ENCODE measurements around the gene MRM2.
A peak's percentile ranks its signal among the peaks of the same experiment; 100 is the strongest.

The MRM2 gene

DNA sequence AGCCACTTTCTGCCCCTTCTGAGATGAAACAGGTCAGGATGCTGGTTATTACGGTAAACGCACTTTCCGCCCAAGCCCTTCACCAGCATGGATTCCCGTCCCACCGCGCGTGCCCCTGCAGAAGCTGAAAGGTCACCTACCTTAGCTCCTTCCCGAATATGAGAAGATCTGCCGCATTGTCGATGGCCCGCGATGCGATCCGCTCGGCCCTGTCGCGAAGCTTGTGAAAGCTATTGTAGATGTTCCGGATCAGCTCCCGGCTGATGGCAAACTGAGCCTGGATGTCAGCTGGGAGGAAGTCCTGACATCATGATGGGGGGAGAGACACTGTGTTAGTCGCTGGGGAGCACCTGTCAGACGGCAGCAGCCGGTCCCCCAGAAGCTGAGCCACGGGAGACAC lies 22.2 kb upstream of the MRM2 start:
- no peak for DNase-seq

DNA sequence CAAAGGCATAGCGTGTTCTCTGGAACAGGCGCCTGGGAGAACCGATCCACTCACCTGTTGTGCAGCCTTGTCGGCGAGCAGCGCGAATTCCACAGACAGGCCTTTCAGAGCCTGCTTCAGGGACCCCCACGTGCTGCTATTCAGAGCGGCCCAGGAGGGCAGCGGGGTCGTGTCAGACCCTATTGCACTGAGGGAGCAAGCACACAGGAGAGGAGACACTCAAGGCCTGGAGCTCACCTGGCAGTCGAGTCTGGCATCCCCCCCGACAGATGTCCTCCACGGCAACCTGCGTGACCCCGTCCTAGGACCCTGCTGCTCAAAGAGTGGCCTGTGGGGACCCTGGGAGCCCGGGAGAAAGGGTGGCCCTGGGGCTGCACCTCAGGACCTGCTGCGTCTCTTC lies 21.2 kb upstream of the MRM2 start:
- DNase-seq, result no peak

DNA sequence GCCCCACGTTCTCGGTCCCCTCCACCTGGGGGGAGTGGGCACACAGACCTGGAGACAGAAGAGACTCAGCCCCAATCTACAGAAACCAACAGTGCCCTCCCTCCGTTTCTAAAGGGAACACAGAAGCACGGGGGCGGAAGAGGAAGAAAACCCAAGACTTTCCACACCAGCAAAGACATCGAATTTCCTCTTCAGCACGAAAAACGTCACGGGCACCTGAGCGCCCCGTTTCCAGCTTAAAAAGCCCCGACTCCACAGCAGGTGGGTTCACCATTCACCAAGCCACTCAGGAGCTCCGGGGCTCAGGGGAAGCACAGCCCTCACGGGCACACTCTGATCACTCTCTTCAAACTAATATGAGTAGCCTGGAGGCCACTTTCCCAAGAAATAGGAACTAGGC lies 19.6 kb upstream of the MRM2 start:
- no peak for DNase-seq

DNA sequence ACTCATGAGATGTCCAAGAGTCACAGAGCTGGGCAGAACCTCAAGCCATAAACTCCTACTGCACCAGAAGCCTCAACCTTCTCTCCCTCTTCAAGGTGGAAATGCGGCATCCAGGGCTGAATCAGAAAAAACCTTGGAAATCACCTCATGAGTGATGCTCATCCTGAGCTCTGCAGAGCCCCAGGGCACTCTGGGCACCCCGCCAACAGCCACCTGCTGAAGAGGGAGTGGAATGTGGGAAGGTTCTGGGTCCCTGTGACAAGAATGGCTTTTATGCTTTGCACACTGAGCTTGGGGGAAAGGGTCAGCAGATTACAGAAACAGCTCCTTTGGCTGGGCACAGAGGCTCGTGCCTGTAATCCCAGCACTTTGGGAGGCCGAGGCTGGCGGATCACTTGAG lies 18.8 kb upstream of the MRM2 start:
- DNase-seq, result peak; percentile 80 to 85

DNA sequence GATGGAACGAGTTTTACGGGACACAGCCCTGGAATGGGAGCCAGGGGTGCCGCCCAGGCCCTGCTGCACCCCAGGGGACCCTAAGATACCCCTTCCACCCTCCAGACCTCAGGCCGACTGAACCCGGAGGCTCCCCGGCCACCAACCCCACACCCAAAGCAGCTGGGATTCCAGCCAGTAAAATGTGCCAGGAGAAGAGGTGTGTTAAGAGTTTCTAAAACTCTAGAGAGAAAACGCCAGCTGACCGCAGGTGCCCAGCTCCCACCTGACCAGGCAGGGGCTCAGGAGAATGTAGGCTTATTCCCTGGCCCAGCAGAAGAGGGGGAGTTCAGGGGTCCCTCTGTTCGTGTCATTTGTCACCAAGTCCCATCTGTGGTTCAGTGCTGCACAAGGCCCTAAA lies 17.5 kb upstream of the MRM2 start:
- DNase-seq, result no peak

DNA sequence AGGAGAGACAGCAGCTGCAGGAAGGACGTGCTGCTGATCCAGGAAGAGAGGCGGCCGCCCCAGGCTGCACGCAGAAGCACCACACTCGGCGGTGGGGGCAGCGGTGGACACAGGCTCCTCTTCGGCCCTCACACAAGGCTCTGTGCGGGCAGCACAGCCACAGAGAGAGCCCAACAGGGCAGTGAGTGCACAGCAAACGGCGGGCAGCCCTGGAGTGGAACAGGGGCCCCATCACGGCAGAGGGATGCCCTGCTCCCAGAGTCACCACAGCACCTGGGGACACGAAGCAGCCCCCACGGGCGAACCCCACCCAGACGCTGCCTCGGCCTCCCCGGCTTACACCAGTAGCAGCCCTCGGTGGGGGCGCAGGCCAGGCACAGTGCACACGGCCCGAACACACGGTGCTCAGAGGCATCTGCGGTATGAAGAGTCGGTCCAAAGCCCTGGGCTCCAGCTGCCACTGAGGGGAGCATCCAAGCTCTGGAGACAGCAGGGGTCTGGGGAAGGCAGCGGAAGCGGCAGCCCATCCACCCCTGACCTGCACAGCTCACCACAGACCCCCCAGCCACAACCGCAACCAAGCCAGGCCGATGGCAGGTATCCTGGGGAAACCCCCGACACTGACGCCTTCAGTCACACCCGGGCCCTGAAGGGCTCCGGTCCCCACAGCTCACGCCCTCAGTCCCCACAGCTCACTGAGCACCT lies 16.8 kb upstream of the MRM2 start:
- no peak for DNase-seq

DNA sequence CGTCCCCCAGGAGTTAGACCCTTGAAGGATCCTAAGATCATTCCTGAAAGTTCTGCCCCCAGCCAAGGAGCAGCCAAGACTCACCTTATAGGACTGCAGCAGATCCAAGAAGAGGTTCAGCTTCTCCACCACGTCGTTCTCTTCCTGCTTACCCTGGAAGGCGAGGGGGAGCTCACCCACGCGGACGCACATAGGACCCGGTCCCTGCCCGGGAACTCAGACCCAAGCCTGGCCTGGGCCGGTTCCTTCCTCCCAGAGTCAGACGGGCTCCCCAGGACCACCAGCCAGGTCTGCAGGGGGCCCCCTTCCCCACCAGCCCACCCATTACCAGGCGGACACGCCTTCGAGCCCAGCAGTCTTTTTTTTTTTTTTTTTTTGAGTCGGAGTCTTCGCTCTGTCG lies 15.6 kb upstream of the MRM2 start:
- no peak for DNase-seq

DNA sequence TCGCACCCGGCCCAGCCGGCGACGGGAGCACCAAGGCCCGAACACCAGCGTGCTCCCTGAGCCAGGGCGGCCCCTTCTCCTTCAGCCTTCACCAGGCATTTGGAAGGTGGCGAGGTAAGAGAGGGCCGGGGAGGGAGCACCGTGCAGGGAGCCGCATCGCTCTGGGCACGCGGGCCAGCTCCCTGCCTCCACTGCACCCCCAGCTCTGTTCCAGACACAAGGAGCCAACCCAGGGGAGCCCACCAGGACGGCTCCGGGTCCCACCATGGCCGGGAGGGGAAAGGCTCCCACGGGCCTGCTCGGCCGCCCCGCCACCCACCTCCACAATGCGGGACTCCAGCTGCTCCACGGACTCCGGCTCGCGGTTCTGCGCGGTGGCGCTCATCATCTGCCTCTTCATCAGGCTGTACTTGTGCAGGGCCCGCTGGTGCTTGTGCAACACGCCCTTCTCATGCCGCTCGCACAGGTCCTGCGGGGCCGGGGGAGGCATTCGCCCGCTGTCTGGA lies 15.1 kb upstream of the MRM2 start:
- no peak for DNase-seq

DNA sequence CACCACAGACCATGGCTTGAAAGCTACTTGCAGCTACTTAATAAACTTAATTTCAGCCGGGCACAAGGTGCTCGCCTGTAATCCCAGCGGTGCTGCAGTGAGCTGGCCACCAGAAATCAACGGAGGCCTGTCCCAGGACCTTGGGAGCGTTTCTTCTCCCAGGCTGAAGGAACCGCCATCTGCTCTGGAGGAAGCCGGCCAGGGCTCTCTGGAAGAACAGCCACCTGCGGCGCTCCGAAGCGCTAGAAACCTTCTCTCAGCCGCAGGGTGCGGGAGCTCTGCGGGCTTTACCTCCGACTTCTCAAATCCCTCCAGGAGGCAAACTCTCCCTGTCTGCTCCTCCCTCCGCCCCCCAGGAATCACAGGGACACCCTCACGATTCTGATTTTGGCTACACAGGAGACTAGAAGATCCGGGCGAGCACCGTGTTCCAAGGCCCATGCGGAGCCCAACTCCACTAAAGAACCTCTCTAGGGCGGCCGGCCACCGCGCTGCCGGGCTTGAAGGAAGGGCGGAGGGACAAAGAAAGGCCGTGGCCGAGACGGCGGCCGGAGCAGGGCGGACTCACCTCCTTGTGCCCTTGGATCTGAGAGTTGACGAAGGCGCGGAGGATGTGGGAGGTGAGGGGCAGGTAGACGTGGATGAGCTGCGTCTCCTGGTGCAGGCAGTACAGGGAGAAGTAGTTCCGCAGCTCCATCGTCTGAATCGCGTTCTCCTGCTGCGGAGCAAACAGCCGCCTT lies 14.5 kb upstream of the MRM2 start:
- no peak for DNase-seq

DNA sequence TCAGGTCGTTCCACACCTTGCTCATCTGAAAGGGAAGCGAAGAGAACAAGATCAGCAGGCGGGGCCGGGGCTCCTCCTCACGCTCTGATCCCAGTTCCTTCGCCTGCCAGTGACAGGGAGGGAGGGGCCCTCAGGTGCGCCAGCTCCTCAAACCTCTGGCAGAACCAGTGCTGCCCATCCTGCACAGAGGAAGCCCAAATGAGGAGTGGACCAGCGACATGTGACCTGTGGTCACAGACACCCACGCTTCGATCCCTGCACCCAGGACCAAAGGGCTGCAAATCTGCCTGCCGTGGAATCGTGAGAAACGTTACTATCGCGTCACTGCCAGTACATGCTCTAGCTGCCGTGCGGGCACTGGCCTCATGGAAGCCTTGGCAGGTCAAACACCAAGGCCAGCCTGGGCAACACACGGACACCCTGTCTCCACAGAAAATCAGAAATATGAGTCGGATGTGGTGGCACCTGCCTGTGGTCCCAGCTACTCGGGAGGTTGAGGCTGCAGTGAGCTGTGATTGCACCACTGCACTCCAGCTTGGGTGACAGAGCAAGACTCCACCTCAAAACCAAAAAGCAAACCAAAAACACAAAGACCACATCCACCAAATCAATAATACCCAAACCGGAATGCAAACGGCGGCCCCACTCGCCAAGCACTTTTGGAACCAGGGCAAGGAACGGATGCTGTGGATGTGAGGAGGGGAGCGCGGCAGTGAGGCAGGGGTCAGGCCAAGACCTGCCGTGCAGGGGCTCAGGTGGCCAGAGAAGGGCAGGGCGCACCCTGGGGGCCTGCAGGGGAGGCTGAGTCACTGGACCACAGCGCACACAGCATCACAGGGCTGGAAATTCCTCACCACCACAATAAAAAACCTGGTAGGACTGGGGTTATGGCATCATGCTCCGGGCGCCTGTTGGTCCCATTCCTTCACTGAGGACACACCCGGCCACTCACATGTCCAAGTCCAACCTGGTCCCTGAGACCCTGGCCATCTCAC lies 13.4 kb upstream of the MRM2 start:
- DNase-seq, result no peak

DNA sequence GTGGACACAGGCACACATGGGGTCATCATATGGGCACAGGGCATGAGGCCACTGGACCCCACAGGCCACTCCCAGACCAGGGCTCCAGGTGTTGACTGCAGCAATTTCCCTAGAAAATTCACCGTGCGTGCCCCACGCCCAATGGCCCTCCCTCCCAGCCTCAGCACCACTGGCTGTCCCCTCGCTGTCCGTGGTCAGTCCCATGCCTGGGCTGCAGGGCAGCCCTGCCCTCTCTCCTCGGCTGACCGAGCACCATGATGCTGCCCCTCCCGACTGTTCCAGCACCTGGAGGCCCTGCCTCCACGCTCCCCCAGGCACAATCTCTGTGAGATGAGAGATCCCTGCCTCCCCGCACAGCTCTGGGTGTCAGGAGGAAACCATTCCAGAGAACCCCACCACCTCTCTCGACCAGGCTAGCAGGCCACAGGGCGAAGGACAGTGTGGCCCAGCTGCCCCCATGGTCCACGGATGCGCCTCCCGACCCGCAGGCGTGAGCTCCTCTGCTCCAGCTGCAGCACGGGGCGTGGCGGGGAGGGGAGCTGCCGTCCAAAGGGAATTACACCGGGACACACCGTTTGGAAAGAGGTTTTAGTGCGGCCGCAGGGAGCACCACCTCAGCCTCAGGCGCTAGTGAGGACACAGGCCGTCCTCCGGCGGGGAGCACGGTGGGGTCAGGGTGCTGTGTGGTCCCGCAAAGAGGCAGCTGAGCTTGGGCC lies 12.6 kb upstream of the MRM2 start:
- DNase-seq, result no peak

DNA sequence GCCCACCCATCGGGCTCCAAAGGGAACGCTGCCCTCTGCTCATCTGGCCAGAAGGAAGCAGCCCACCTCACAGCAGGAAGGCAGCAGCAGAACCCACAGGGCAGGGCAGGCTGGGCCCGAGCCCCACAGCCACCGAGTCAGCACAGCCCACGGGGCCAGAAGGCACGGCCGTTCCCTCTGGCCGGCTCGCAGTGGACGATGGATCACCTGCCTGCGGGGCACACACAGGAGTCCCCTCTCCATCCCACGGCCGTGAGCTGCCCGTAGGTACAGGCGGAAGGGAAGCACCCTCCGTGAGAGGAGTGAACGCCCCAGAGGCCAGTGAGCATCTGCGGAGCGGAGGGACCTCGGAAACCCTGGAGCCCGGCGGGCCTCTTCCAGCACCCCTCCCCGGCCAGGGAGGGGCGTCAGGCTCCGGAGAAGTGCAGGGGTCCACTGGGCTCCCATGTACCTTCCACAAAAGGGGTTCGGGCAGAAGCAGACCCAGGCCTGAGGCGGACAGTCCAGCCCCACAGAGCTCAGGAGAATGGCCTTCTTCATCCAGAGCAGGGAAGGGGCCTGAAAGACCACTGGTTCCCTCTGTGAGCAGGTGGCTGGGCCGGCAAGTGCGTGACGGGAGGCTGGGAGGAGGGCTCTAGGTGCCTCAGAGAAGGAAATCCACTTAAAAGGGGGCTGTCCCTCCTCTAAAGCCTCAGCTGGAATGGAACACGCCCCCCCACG lies 11.7 kb upstream of the MRM2 start:
- DNase-seq, result no peak

DNA sequence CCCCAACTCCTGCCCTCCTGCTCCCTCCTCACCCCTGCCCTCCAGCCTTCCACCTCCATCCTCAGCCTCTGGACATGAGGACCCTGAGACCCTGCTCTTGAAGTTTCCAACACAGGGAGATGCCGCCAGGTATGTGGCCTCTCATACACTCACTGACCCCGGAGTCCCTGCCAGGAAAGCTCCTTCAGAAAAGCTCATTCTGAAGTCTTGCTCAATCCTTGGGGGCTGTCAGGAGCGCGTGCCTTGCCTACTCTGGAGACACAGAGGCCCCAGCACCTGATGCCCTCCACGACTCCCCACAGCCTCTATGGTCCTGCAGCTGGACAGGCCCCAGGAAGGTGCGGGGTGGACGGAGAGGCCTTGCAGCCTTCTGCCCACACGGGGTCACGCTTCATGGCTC lies 11.0 kb upstream of the MRM2 start:
- DNase-seq, result no peak

DNA sequence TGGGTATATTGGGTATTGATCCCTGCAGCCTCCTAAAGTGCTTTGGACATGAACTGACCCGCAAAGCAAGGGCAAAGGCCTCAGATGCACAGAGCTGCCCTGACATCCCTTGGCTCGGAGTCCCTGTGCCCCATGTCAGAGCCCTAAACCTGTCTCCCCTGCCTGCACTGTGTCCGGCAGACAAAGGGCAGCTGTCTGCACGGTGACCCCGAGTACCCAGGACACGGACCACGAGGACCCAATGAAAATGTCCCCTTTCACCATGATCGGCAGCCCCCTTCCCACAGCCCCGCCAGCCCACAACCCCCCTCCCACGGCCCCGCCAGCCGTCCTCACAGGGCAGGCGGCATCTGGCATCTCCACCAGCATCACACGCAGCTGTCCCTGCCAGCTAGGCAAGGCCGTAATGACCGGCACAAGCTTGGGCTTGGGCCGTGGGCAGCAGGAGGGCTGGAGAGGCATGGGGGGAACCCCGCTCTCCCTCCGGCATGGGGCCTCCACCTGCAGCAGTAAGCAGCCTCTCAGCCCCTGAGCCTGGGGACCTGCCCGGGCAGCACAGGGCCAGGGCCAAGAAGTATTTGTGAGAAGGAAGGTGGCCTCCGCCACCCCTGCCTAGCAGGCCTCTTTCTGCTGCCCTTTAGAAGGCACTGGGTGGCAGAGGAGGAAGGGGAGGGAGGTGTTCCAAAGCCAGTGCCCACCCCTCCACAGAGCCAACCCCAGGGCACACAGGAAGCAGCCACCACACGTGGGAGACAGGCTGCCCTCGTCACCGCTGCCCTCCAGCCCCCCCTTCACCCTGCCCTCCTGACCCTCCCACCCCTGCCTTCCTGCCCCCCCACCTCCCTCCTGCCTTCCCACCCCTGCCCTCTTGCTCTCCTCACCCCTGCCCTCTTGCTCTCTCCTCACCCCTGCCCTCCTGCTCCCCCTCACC lies 10.1 kb upstream of the MRM2 start:
- no peak for DNase-seq

DNA sequence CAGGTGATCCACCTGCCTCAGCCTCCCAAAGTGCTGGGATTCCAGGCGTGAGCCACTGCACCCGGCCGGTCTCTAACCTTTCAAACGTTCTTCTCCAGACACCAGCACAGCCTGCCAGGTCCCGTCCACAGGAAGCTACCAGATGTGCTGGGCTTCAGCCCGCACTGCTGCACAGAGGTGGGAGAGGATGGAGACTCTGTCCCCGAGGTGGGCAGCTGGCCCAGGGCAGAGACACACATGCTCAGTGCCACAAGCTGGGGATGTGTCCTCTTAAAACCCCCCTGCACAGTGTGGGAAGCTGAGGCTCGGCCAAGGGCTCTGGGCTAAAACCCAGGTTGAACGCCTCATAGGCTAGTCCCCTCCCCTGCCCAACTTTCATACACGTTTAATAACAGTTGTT lies 9.4 kb upstream of the MRM2 start:
- DNase-seq, result no peak

DNA sequence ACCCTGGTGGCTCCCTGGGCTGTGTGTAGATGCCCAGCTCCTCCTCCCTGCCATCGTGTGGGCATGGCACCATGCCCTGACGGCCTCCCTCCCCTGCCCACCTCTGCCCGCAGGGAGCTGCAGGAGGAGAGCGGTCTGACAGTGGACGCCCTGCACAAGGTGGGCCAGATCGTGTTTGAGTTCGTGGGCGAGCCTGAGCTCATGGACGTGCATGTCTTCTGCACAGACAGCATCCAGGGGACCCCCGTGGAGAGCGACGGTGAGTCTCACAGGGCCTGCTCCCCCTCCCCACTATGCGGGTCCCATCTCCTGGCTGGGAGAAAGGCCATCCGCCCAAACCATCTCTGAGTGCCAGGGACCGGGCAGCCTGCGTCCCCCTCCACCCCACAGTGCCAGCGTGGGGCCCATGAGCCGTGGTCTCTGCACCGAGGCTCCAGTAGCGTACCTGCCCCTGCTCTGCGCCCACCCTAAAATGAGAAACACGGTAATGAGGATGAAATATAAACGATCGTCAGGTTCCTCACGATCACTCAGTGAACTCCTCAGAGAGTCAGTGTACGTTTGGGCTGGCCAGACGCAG lies 7.8 kb upstream of the MRM2 start:
- DNase-seq, result no peak

DNA sequence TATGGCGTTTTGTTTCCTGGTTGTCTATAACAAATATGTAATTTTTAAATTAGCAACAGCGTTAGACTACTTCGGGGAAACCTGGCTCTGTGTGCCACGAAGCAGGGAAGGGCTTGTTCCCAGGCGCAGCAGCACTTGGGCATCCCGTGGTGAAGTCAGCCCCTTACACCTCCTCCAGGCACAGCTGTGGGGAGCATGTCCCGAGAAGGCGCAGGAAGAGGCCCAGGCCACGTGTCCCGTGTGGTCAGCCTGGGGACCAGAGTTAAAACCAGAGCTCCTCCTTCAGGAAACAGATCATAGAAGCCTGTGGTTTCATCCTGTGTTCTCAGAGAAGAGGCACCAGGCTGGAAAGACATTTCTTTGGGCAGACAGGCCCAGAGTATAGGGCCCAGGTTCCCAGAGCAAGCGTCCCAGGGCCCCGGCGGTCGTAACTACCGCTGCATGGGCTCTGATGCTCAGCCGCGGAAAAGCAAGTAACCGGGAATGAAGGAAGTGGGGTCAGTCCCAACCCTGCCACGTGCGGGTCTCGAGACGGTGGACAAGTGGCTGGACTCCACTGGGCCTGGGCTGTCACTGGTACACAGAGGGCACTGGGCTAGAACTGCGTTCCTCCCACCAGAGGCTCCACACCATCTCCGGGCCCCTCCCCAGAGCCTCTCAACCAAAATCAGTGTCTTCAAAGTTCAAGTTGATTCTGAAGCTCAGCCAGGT lies 7.1 kb upstream of the MRM2 start:
- DNase-seq, result no peak

DNA sequence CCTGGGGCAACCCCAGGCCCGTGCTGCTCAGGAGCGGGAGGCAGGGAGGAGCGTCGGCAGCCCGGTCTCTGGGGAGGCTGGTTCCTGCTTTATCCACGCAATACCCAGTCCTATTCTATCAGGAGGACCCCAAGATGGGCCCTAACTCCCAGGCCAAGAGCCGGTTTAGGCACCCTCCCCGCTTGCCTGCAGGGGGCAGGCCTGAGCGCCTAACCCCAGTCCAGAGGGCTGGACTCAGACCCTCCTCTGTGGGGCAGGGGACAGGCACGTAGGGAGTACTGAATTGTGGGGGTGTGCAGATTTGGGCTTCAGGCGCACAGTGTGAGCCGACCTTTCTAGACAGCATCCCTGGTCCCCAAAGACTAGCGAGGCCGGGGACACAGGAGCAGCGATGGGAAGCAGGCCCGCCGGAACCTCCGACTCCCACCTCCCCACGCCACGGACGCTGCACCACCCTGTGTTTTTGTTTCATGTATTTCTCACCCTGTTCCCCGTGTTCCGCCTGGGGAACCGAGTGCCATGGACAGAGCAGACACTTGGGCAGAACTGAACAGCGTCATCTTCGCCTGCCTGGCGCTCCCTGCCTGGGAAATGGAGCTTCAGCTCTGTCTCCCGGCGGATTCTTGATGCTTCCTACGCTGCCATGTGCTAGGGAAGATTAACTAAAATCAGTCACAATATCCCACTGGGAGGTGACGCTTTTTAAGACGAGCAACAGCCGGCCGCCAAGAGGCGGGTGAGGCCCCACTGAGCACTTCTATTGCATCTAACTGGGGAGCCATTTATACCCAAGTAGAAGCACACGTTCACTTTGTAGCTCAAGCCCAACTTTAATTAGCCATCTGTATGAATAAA lies 5.4 kb upstream of the MRM2 start:
- DNase-seq, result no peak
